ENCODE results near the gene TMEM59L. TPM values are rescaled to one million over a fixed set of nuclear protein-coding genes. Genes with fewer than 3 reads are reported as not detected.

Gene TMEM59L
- total RNA-seq, 1 experiment from 2014 or later, result 0.71 TPM

- TF ChIP-seq, protein P1, sequence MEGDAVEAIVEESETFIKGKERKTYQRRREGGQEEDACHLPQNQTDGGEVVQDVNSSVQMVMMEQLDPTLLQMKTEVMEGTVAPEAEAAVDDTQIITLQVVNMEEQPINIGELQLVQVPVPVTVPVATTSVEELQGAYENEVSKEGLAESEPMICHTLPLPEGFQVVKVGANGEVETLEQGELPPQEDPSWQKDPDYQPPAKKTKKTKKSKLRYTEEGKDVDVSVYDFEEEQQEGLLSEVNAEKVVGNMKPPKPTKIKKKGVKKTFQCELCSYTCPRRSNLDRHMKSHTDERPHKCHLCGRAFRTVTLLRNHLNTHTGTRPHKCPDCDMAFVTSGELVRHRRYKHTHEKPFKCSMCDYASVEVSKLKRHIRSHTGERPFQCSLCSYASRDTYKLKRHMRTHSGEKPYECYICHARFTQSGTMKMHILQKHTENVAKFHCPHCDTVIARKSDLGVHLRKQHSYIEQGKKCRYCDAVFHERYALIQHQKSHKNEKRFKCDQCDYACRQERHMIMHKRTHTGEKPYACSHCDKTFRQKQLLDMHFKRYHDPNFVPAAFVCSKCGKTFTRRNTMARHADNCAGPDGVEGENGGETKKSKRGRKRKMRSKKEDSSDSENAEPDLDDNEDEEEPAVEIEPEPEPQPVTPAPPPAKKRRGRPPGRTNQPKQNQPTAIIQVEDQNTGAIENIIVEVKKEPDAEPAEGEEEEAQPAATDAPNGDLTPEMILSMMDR (IDR thresholded peaks at IDR 0.05; ENCODE audit: unreplicated experiment), result no peak
- DNase-seq, result no peak
- Mint-ChIP-seq H3K36me3 (ENCODE audit: insufficient read depth, unreplicated experiment) (peaks cover 6% of the 10 kb centered on the region), H3K4me1 (ENCODE audit: low read depth, unreplicated experiment) (no peaks in the 10 kb centered on the region), H3K9me3 (ENCODE audit: low read depth, unreplicated experiment) (no peaks in the 10 kb centered on the region), H3K27me3 (ENCODE audit: unreplicated experiment) (no peaks in the 10 kb centered on the region), H3K4me3 (ENCODE audit: low read depth, unreplicated experiment) (no peak overlapping the region), H3K27ac (ENCODE audit: unreplicated experiment) (no peak overlapping the region)
- intact Hi-C loops (cut with micrococcal nuclease; ENCODE audit: unreplicated experiment), result no loop called here
- no TSS peak for BruUV-seq (replicated peaks)
- CTCF ChIA-PET, result no interaction called here
These were observed 54.1 kb downstream of the TMEM59L start for GRCh38 chr19:18666784-18667183.

DNA sequence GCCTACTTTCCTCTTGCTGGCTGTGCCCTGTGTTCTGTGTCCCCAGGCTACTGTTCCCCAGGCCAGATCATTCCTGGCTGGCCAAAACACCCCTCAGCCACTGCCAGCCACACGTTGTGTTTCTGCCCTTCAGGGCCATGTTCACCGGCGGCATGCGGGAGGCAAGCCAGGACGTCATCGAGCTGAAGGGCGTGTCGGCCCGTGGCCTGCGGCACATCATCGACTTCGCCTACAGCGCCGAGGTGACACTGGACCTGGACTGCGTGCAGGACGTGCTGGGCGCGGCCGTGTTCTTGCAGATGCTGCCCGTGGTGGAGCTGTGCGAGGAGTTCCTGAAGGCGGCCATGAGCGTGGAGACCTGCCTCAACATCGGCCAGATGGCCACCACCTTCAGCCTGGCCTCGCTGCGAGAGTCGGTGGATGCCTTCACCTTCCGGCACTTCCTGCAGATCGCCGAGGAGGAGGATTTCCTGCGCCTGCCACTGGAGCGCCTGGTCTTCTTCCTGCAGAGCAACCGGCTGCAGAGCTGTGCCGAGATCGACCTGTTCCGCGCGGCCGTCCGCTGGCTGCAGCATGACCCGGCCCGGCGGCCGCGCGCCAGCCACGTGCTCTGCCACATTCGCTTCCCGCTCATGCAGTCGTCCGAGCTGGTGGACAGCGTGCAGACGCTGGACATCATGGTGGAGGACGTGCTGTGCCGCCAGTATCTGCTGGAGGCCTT is 55.0 kb downstream of the TMEM59L start:
- DNase-seq, result no peak
- no peak overlapping the region for H3K27ac Mint-ChIP-seq (ENCODE audit: unreplicated experiment)
- intact Hi-C loops (cut with micrococcal nuclease; ENCODE audit: unreplicated experiment), result no loop called here
- no peaks in the 10 kb centered on the region for H3K4me1 Mint-ChIP-seq (ENCODE audit: low read depth, unreplicated experiment)
- CTCF ChIA-PET, result no interaction called here
- TF ChIP-seq, protein P1 (IDR thresholded peaks at IDR 0.05; ENCODE audit: unreplicated experiment), result no peak
- no peak overlapping the region for H3K4me3 Mint-ChIP-seq (ENCODE audit: low read depth, unreplicated experiment)
- H3K36me3 Mint-ChIP-seq (ENCODE audit: insufficient read depth, unreplicated experiment), result peaks cover 6% of the 10 kb centered on the region
- no peaks in the 10 kb centered on the region for H3K27me3 Mint-ChIP-seq (ENCODE audit: unreplicated experiment)
- H3K9me3 Mint-ChIP-seq (ENCODE audit: low read depth, unreplicated experiment), result no peaks in the 10 kb centered on the region
- no TSS peak for BruUV-seq (replicated peaks)

DNA sequence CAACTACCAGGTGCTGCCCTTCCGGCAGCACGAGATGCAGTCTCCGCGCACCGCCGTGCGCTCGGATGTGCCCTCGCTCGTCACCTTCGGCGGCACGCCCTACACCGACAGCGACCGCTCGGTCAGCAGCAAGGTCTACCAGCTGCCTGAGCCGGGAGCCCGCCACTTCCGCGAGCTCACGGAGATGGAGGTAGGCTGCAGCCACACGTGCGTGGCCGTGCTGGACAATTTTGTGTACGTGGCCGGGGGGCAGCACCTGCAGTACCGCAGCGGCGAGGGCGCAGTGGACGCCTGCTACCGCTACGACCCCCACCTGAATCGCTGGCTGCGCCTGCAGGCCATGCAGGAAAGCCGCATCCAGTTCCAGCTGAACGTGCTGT is 55.6 kb downstream of the TMEM59L start:
- TF ChIP-seq, protein P1 (IDR thresholded peaks at IDR 0.05; ENCODE audit: unreplicated experiment), result no peak

GRCh38 chr19:18668744-18669523 is 56.3 kb downstream of the TMEM59L start:
- intact Hi-C loops (cut with micrococcal nuclease; ENCODE audit: unreplicated experiment), result no loop called here
- Mint-ChIP-seq H3K27ac (ENCODE audit: unreplicated experiment) (no peak overlapping the region), H3K9me3 (ENCODE audit: low read depth, unreplicated experiment) (no peaks in the 10 kb centered on the region)

More for the DNA sequence above, 55.6 kb downstream of the TMEM59L start:
- CTCF ChIA-PET, result no interaction called here
- Mint-ChIP-seq H3K27me3 (ENCODE audit: unreplicated experiment) (no peaks in the 10 kb centered on the region), H3K4me1 (ENCODE audit: low read depth, unreplicated experiment) (no peaks in the 10 kb centered on the region), H3K36me3 (ENCODE audit: insufficient read depth, unreplicated experiment) (peaks cover 6% of the 10 kb centered on the region), H3K9me3 (ENCODE audit: low read depth, unreplicated experiment) (no peaks in the 10 kb centered on the region), H3K27ac (ENCODE audit: unreplicated experiment) (no peak overlapping the region), H3K4me3 (ENCODE audit: low read depth, unreplicated experiment) (no peak overlapping the region)
- no TSS peak for BruUV-seq (replicated peaks)
- DNase-seq, result no peak
- intact Hi-C loops (cut with micrococcal nuclease; ENCODE audit: unreplicated experiment), result no loop called here

More at GRCh38 chr19:18668744-18669523, 56.3 kb downstream of the TMEM59L start:
- H3K27me3 Mint-ChIP-seq (ENCODE audit: unreplicated experiment), result no peaks in the 10 kb centered on the region
- DNase-seq, result no peak
- H3K4me1 Mint-ChIP-seq (ENCODE audit: low read depth, unreplicated experiment), result no peaks in the 10 kb centered on the region
- peaks cover 6% of the 10 kb centered on the region for H3K36me3 Mint-ChIP-seq (ENCODE audit: insufficient read depth, unreplicated experiment)
- no TSS peak for BruUV-seq (replicated peaks)
- H3K4me3 Mint-ChIP-seq (ENCODE audit: low read depth, unreplicated experiment), result no peak overlapping the region
- CTCF ChIA-PET, result no interaction called here
- TF ChIP-seq, protein P1 (IDR thresholded peaks at IDR 0.05; ENCODE audit: unreplicated experiment), result no peak
